HCT116 (cell line): ENCODE results near the gene SLC44A1. TPM values are rescaled to one million over a fixed set of nuclear protein-coding genes. Genes with fewer than 3 reads are reported as not detected.

Source experiments
- ATAC-seq: fragments of 200-7000 bp; cut with Tn5 transposase; 2 replicates; pipeline ENCODE4 v1.9.1; 2020; ENCODE audit warnings: mild to moderate bottlenecking, moderate library complexity
- BruUV-seq: library from RNA; stranded (reverse); fragments of 400-500 nt; replicated peaks from 2 replicates; lab custom pipeline; 2021; lab: Mats Ljungman, UMichigan
- CTCF ChIA-PET: fragments of 300-600 bp; sonication (Branson Sonifier 250); formaldehyde crosslinking; loops from one replicate; lab custom pipeline; 2021; ENCODE audit warnings: antibody characterized with exemption; lab: Charles Lee
- POLR2A ChIA-PET: fragments of 300-600, 350-600 bp; sonication (Branson Sonifier 250); formaldehyde crosslinking; loops from one replicate; lab custom pipeline; 2021; ENCODE audit warnings: antibody characterized with exemption; lab: Charles Lee
- RAD21 ChIA-PET, 2 experiments: fragments of 300-600 bp; sonication (Branson Sonifier 250); formaldehyde crosslinking; loops; one replicate each; lab custom pipeline; 2023; ENCODE audit warnings: low total read pairs in 2 of 2; ENCODE audit not compliant: uncharacterized antibody in 2 of 2, unreplicated experiment in 2 of 2, low non-redundant PET in 1 of 2; lab: Charles Lee
- DNase-seq: peaks from one replicate; pipeline ENCODE4 v3.0.0-alpha.2; 2010; ENCODE audit warnings: low read depth, low spot score
- H2AFZ ChIP-seq: fragments of 200-600 bp; shearing (Covaris generic), sonication (generic); 2 replicates; pipeline ENCODE4 v1.6.1; 2017; ENCODE audit warnings: low read depth, mixed run types, mixed read lengths, antibody characterized with exemption, low read length; ENCODE audit not compliant: poor library complexity, severe bottlenecking
- H3K27ac ChIP-seq: 2 replicates; pipeline ENCODE4 v1.5.1; 2012; ENCODE audit warnings: low read depth, low read length
- H3K27me3 ChIP-seq: fragments of 200-600 bp; sonication (generic); 2 replicates; pipeline ENCODE4 v1.6.1; 2016; ENCODE audit warnings: mixed run types, low read length, mixed read lengths; ENCODE audit not compliant: insufficient read depth
- H3K36me3 ChIP-seq, 2 experiments: fragments of 200-500 bp in 1 of 2; fragments of 200-600 bp in 1 of 2; sonication (Bioruptor generic) in 1 of 2; sonication (generic) in 1 of 2; 2 replicates each; pipeline versions ENCODE4 v1.5.1 to v1.6.1; 2014 to 2016; ENCODE audit warnings: low read length in 2 of 2, inconsistent platforms in 1 of 2, mixed read lengths in 1 of 2, mixed run types in 1 of 2; ENCODE audit not compliant: insufficient read depth in 2 of 2, control insufficient read depth in 1 of 2
- H3K4me1 ChIP-seq, 2 experiments: fragments of 200-600 bp in 1 of 2; sonication (generic) in 1 of 2; 2 replicates each; pipeline versions ENCODE4 v1.5.1 to v1.6.1; 2012 to 2017; ENCODE audit warnings: low read length in 2 of 2, inconsistent platforms in 1 of 2, mild to moderate bottlenecking in 1 of 2, mixed read lengths in 1 of 2, mixed run types in 1 of 2, moderate library complexity in 1 of 2; ENCODE audit not compliant: insufficient read depth in 2 of 2, control insufficient read depth in 1 of 2
- H3K4me2 ChIP-seq: fragments of 200-600 bp; sonication (generic); 2 replicates; pipeline ENCODE4 v1.6.1; 2017; ENCODE audit warnings: mixed run types, low read length, mixed read lengths
- H3K4me3 ChIP-seq, 2 experiments: fragments of 200-600 bp in 1 of 2; sonication (generic) in 1 of 2; replicated peaks in 1 of 2; 2 replicates each; pipeline ENCODE4 v1.5.1; 2011 to 2016; ENCODE audit warnings: low read length in 2 of 2, control low read depth in 1 of 2, low read depth in 1 of 2, mild to moderate bottlenecking in 1 of 2, mixed read lengths in 1 of 2, mixed run types in 1 of 2
- H3K79me2 ChIP-seq: fragments of 200-600 bp; sonication (generic); 2 replicates; pipeline ENCODE4 v1.6.1; 2017; ENCODE audit warnings: mild to moderate bottlenecking, mixed run types, low read length, moderate library complexity, mixed read lengths; ENCODE audit not compliant: insufficient read depth
- H3K9ac ChIP-seq: fragments of 200-600 bp; sonication (generic); 2 replicates; pipeline ENCODE4 v1.6.1; 2016; ENCODE audit warnings: low read length, mixed read lengths
- H3K9me2 ChIP-seq: fragments of 200-600 bp; sonication (generic), shearing (Covaris generic); 2 replicates; pipeline ENCODE4 v1.6.1; 2017; ENCODE audit warnings: mixed run types, mild to moderate bottlenecking, moderate library complexity; ENCODE audit not compliant: insufficient read depth
- H3K9me3 ChIP-seq, 2 experiments: fragments of 200-500 bp in 1 of 2; fragments of 200-600 bp in 1 of 2; sonication (Bioruptor generic) in 1 of 2; sonication (generic) in 1 of 2; 2 replicates each; pipeline ENCODE4 v1.6.1; 2014 to 2017; ENCODE audit warnings: low read length in 2 of 2, mixed read lengths in 2 of 2, inconsistent platforms in 1 of 2, low read depth in 1 of 2, mild to moderate bottlenecking in 1 of 2, mixed run types in 1 of 2, moderate library complexity in 1 of 2; ENCODE audit not compliant: control insufficient read depth in 1 of 2, insufficient read depth in 1 of 2
- H4K20me1 ChIP-seq: fragments of 200-600 bp; sonication (generic), shearing (Covaris generic); 2 replicates; pipeline ENCODE4 v1.6.1; 2017; ENCODE audit warnings: mixed run types, mild to moderate bottlenecking, moderate library complexity; ENCODE audit not compliant: insufficient read depth
- CBX3 ChIP-seq: IDR thresholded peaks from 2 replicates; pipeline ENCODE4 v1.6.1; 2012; ENCODE audit warnings: low read depth
- CEBPB ChIP-seq: IDR thresholded peaks from 2 replicates; pipeline ENCODE4 v1.6.1; 2012; ENCODE audit warnings: low read depth
- EGR1 ChIP-seq: IDR thresholded peaks from 2 replicates; pipeline ENCODE4 v1.6.1; 2012; ENCODE audit warnings: low read depth
- EZH2 ChIP-seq: fragments of 200-600 bp; sonication (generic); IDR thresholded peaks from 2 replicates; pipeline ENCODE4 v1.6.1; 2017; ENCODE audit warnings: antibody characterized with exemption, mixed run types
- EZH2phosphoT487 ChIP-seq: fragments of 200-600 bp; IDR thresholded peaks from 2 replicates; pipeline ENCODE4 v1.6.1; 2018; ENCODE audit warnings: antibody characterized with exemption, borderline replicate concordance
- FOSL1 ChIP-seq: IDR thresholded peaks from 2 replicates; pipeline ENCODE4 v1.6.1; 2012; ENCODE audit warnings: low read depth
- JUND ChIP-seq: IDR thresholded peaks from 2 replicates; pipeline ENCODE4 v1.6.1; 2012
- POLR2A ChIP-seq: IDR thresholded peaks from 2 replicates; pipeline ENCODE4 v1.7.0; 2011; ENCODE audit warnings: borderline replicate concordance; ENCODE audit not compliant: insufficient read depth, insufficient read length; ENCODE audit errors: extremely low read depth
- POLR2AphosphoS5 ChIP-seq: IDR thresholded peaks from 2 replicates; pipeline ENCODE4 v1.6.1; 2011; ENCODE audit warnings: mild to moderate bottlenecking, low read depth, low read length, moderate library complexity
- SP1 ChIP-seq: IDR thresholded peaks from 2 replicates; pipeline ENCODE4 v1.6.1; 2012; ENCODE audit warnings: low read depth
- SRF ChIP-seq: IDR thresholded peaks from 2 replicates; pipeline ENCODE4 v1.6.1; 2012; ENCODE audit warnings: low read depth
- TCF7L2 ChIP-seq: IDR thresholded peaks from 2 replicates; pipeline ENCODE4 v1.7.0; 2011; ENCODE audit warnings: borderline replicate concordance, inconsistent platforms; ENCODE audit not compliant: insufficient read depth, insufficient read length; ENCODE audit errors: extremely low read depth
- YY1 ChIP-seq: IDR thresholded peaks from 2 replicates; pipeline ENCODE4 v1.6.1; 2011; ENCODE audit warnings: low read length, low read depth, moderate library complexity, mild to moderate bottlenecking; ENCODE audit not compliant: insufficient replicate concordance; ENCODE audit errors: extremely low read depth
- ZFX ChIP-seq: fragments of 450-650 bp; IDR thresholded peaks from 2 replicates; pipeline ENCODE4 v1.6.1; 2017
- ZNF274 ChIP-seq: fragments of 200-500 bp; sonication (Bioruptor generic); IDR thresholded peaks from 2 replicates; pipeline ENCODE4 v1.6.1; 2014; ENCODE audit warnings: mild to moderate bottlenecking, low read depth, low read length, inconsistent platforms
- intact Hi-C: fragments of 100-400 bp; cut with micrococcal nuclease; formaldehyde crosslinking; loops from 2 replicates; pipeline ENCODE4 v1.10.0; 2022
- total RNA-seq: library from RNA; stranded (reverse); gene quantifications from one replicate; pipeline ENCODE4 v1.2.1, GENCODE V29; 2021; ENCODE audit not compliant: unreplicated experiment
- TF ChIP-seq, protein P1 (sequence below): IDR thresholded peaks from 2 replicates; pipeline ENCODE4 v1.6.1; 2012
- TF ChIP-seq, protein P2 (sequence below): IDR thresholded peaks from 2 replicates; pipeline ENCODE4 v1.6.1; 2012; ENCODE audit warnings: low read depth
- TF ChIP-seq, protein P3 (sequence below): IDR thresholded peaks from 2 replicates; pipeline ENCODE4 v1.6.1; 2012
- TF ChIP-seq, protein P4 (sequence below), 3 experiments: fragments of 200-600 bp in 1 of 3; sonication (generic) in 1 of 3; IDR thresholded peaks in 2 of 3; conservative IDR thresholded peaks in 1 of 3; 2 replicates each; pipeline ENCODE4 v1.5.1; 2012 to 2017; ENCODE audit warnings: low read depth in 2 of 3, low read length in 2 of 3, antibody characterized with exemption in 1 of 3, borderline replicate concordance in 1 of 3, control low read depth in 1 of 3, mild to moderate bottlenecking in 1 of 3, mixed read lengths in 1 of 3, mixed run types in 1 of 3, moderate library complexity in 1 of 3; ENCODE audit not compliant: insufficient read depth in 1 of 3
- TF ChIP-seq, protein P5 (sequence below): IDR thresholded peaks from 2 replicates; pipeline ENCODE4 v1.6.1; 2011; ENCODE audit warnings: mild to moderate bottlenecking, low read length, moderate library complexity; ENCODE audit not compliant: insufficient replicate concordance; ENCODE audit errors: extremely low read depth

The SLC44A1 gene
- total RNA-seq, 1 experiment from 2014 or later, result 44.1 TPM

DNA sequence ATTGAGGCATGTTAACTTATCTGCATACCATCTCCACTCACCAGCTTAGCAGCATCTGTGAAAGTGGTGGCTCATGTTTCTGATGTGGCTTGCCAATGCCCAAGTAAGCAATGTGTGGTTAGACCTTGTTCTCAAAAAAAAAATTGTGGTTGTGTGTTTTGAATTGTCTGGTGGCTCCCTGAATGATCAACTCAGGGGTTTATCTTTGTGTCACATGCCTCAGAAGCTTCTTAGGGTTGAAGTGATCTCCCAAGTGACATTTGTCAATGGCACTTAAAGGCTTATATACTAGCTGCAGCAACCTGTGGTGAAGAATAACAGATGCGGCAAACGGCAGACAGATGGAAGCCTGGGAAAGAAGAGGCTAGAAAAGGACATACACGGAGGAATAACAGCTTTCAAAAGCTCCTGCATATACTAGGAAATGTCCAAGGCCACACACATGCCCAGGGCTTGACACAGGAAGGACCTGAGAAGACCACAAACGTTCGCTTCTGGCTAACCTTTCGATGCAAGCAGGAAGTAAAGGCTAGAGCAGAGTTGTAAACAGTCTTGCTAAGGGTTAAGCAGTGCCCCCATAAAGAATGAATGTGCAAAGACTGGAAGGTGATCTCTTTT is 161.2 kb downstream of the SLC44A1 start:
- Histone ChIP-seq H3K4me2 (no peak overlapping the region), H3K27me3 (no peaks in the 10 kb centered on the region), H3K9me2 (no peaks in the 10 kb centered on the region), H3K9ac (no peak overlapping the region), H4K20me1 (no peaks in the 10 kb centered on the region), H3K4me3 (no peak overlapping the region), H3K9me3 (no peaks in the 10 kb centered on the region), H3K36me3 (no peaks in the 10 kb centered on the region), H2AFZ (no peak overlapping the region), H3K79me2 (no peaks in the 10 kb centered on the region), H3K27ac (no peak overlapping the region), H3K4me1 (no peaks in the 10 kb centered on the region)
- DNase-seq (no peak), ATAC-seq (no peak)
- BruUV-seq, result no TSS peak
- ChIA-PET CTCF (no interaction called here), POLR2A (no interaction called here), RAD21 (no interaction called here)
- no peak for TF ChIP-seq JUND
- TF ChIP-seq, protein P1, sequence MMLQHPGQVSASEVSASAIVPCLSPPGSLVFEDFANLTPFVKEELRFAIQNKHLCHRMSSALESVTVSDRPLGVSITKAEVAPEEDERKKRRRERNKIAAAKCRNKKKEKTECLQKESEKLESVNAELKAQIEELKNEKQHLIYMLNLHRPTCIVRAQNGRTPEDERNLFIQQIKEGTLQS, result no peak
- no peak for TF ChIP-seq POLR2AphosphoS5
- no peak for TF ChIP-seq YY1
- TF ChIP-seq, protein P2, sequence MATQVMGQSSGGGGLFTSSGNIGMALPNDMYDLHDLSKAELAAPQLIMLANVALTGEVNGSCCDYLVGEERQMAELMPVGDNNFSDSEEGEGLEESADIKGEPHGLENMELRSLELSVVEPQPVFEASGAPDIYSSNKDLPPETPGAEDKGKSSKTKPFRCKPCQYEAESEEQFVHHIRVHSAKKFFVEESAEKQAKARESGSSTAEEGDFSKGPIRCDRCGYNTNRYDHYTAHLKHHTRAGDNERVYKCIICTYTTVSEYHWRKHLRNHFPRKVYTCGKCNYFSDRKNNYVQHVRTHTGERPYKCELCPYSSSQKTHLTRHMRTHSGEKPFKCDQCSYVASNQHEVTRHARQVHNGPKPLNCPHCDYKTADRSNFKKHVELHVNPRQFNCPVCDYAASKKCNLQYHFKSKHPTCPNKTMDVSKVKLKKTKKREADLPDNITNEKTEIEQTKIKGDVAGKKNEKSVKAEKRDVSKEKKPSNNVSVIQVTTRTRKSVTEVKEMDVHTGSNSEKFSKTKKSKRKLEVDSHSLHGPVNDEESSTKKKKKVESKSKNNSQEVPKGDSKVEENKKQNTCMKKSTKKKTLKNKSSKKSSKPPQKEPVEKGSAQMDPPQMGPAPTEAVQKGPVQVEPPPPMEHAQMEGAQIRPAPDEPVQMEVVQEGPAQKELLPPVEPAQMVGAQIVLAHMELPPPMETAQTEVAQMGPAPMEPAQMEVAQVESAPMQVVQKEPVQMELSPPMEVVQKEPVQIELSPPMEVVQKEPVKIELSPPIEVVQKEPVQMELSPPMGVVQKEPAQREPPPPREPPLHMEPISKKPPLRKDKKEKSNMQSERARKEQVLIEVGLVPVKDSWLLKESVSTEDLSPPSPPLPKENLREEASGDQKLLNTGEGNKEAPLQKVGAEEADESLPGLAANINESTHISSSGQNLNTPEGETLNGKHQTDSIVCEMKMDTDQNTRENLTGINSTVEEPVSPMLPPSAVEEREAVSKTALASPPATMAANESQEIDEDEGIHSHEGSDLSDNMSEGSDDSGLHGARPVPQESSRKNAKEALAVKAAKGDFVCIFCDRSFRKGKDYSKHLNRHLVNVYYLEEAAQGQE, result no peak
- no peak for TF ChIP-seq SRF
- no peak for TF ChIP-seq SP1
- TF ChIP-seq CEBPB, result no peak
- TF ChIP-seq, protein P3, sequence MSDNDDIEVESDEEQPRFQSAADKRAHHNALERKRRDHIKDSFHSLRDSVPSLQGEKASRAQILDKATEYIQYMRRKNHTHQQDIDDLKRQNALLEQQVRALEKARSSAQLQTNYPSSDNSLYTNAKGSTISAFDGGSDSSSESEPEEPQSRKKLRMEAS, result no peak
- TF ChIP-seq POLR2A, result no peak
- TF ChIP-seq ZFX, result no peak
- TF ChIP-seq, protein P4, sequence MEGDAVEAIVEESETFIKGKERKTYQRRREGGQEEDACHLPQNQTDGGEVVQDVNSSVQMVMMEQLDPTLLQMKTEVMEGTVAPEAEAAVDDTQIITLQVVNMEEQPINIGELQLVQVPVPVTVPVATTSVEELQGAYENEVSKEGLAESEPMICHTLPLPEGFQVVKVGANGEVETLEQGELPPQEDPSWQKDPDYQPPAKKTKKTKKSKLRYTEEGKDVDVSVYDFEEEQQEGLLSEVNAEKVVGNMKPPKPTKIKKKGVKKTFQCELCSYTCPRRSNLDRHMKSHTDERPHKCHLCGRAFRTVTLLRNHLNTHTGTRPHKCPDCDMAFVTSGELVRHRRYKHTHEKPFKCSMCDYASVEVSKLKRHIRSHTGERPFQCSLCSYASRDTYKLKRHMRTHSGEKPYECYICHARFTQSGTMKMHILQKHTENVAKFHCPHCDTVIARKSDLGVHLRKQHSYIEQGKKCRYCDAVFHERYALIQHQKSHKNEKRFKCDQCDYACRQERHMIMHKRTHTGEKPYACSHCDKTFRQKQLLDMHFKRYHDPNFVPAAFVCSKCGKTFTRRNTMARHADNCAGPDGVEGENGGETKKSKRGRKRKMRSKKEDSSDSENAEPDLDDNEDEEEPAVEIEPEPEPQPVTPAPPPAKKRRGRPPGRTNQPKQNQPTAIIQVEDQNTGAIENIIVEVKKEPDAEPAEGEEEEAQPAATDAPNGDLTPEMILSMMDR (IDR thresholded peaks at IDR 0.05 in 2 of 3, conservative IDR thresholded peaks at IDR 0.05 in 1 of 3; ENCODE audit: borderline replicate concordance in 1 of 3, insufficient read depth in 1 of 3, low read depth in 2 of 3, low read length in 2 of 3), result no peak
- no peak for TF ChIP-seq FOSL1
- TF ChIP-seq TCF7L2, result no peak
- TF ChIP-seq, protein P5, sequence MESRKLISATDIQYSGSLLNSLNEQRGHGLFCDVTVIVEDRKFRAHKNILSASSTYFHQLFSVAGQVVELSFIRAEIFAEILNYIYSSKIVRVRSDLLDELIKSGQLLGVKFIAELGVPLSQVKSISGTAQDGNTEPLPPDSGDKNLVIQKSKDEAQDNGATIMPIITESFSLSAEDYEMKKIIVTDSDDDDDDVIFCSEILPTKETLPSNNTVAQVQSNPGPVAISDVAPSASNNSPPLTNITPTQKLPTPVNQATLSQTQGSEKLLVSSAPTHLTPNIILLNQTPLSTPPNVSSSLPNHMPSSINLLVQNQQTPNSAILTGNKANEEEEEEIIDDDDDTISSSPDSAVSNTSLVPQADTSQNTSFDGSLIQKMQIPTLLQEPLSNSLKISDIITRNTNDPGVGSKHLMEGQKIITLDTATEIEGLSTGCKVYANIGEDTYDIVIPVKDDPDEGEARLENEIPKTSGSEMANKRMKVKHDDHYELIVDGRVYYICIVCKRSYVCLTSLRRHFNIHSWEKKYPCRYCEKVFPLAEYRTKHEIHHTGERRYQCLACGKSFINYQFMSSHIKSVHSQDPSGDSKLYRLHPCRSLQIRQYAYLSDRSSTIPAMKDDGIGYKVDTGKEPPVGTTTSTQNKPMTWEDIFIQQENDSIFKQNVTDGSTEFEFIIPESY, result no peak
- TF ChIP-seq EZH2phosphoT487, result no peak
- no peak for TF ChIP-seq ZNF274
- no peak for TF ChIP-seq EZH2
- no peak for TF ChIP-seq CBX3
- TF ChIP-seq EGR1, result no peak
- intact Hi-C loops, result no loop called here
